WTC11 (cell line): ENCODE results near the gene THOC5.

ENCODE experiments used
- CREB1 ChIP-seq: sonication (generic); formaldehyde crosslinking; IDR thresholded peaks from 2 replicates; pipeline ENCODE4 v1.8.0; 2023; ENCODE audit warnings: mild to moderate bottlenecking, missing genetic modification reagents
- CTCF ChIP-seq: fragments of 200-600 bp; IDR thresholded peaks from 2 replicates; pipeline ENCODE4 v1.8.0; 2022; ENCODE audit warnings: antibody characterized with exemption
- ERG ChIP-seq: fragments of 250-450 bp; sonication (Bioruptor Pico); IDR thresholded peaks from 2 replicates; pipeline ENCODE4 v1.8.0; 2021; ENCODE audit warnings: mild to moderate bottlenecking
- FOXK1 ChIP-seq: sonication (generic); formaldehyde crosslinking; IDR thresholded peaks from 2 replicates; pipeline ENCODE4 v1.8.0; 2022; ENCODE audit warnings: mild to moderate bottlenecking, moderate library complexity, missing genetic modification reagents
- NFYB ChIP-seq: sonication (generic); formaldehyde crosslinking; conservative IDR thresholded peaks from 2 replicates; pipeline ENCODE4 v1.8.0; 2022; ENCODE audit warnings: low read depth, missing genetic modification reagents
- USF2 ChIP-seq: sonication (generic); formaldehyde crosslinking; IDR thresholded peaks from 2 replicates; pipeline ENCODE4 v1.8.1; 2023; ENCODE audit warnings: mild to moderate bottlenecking, missing genetic modification reagents, moderate library complexity
- ZNF121 ChIP-seq: sonication (generic); formaldehyde crosslinking; IDR thresholded peaks from 2 replicates; pipeline ENCODE4 v1.8.0; 2023; ENCODE audit warnings: missing genetic modification reagents
- ZNF396 ChIP-seq: fragments of 250-450 bp; sonication (Bioruptor Pico); IDR thresholded peaks from 2 replicates; pipeline ENCODE4 v1.8.0; 2021; ENCODE audit warnings: mild to moderate bottlenecking, moderate library complexity, borderline replicate concordance

GRCh38 chr22:29521526-29521925 lies 32.0 kb downstream of the THOC5 start:
- no peak for TF ChIP-seq CREB1
- TF ChIP-seq ERG: no peak
- no peak for TF ChIP-seq ZNF396
- no peak for TF ChIP-seq ZNF121 (CRISPR knock-in tag)
- TF ChIP-seq CTCF: no peak
- TF ChIP-seq FOXK1 (CRISPR knock-in tag): no peak
- no peak for TF ChIP-seq NFYB
- TF ChIP-seq USF2 (CRISPR knock-in tag): no peak
